Neutrophil (primary cell): Measurements from ENCODE around the gene MICU1.

Experiments
- H3K27ac ChIP-seq: fragments of 200-600 bp; sonication (generic); 2 replicates; pipeline ENCODE4 v1.5.1; 2016; ENCODE audit warnings: mild to moderate bottlenecking, moderate library complexity
- H3K27me3 ChIP-seq: fragments of 200-600 bp; sonication (generic); 2 replicates; pipeline ENCODE4 v1.6.0; 2016; ENCODE audit warnings: mild to moderate bottlenecking
- H3K36me3 ChIP-seq: fragments of 200-600 bp; sonication (generic); 2 replicates; pipeline ENCODE4 v1.5.1; 2017
- H3K4me1 ChIP-seq, 2 experiments: fragments of 200-600 bp in 1 of 2; sonication (generic) in 1 of 2; 1 replicate in 1 of 2; 2 replicates in 1 of 2; pipeline versions ENCODE4 v1.5.1 to v1.6.1; 2013 to 2016; ENCODE audit warnings: low read depth in 1 of 2, low read length in 1 of 2, mild to moderate bottlenecking in 1 of 2, moderate library complexity in 1 of 2; ENCODE audit not compliant: control insufficient read depth in 1 of 2, insufficient read depth in 1 of 2
- H3K4me3 ChIP-seq, 2 experiments: fragments of 200-600 bp in 1 of 2; sonication (generic) in 1 of 2; 1 replicate in 1 of 2; 2 replicates in 1 of 2; pipeline ENCODE4 v1.5.1; 2013 to 2016; ENCODE audit warnings: low read depth in 1 of 2, low read length in 1 of 2, mild to moderate bottlenecking in 1 of 2, moderate library complexity in 1 of 2
- H3K9me3 ChIP-seq: fragments of 200-600 bp; sonication (generic); 2 replicates; pipeline ENCODE4 v1.5.1; 2016
- CTCF ChIP-seq: fragments of 200-600 bp; sonication (generic); IDR thresholded peaks from 2 replicates; pipeline ENCODE4 v1.5.1; 2016; ENCODE audit warnings: antibody characterized with exemption

Gene MICU1

GRCh38 chr10:72663971-72664370 is 38.1 kb upstream of the MICU1 start:
- H3K4me1 ChIP-seq, result no peaks in the 10 kb centered on the region
- TF ChIP-seq CTCF, result no peak
- H3K36me3 ChIP-seq, result no peaks in the 10 kb centered on the region
- H3K27ac ChIP-seq, result no peak overlapping the region
- H3K4me3 ChIP-seq, result no peak overlapping the region
- no peaks in the 10 kb centered on the region for H3K27me3 ChIP-seq
- no peaks in the 10 kb centered on the region for H3K9me3 ChIP-seq

GRCh38 chr10:72661431-72661830 is 35.6 kb upstream of the MICU1 start:
- no peak overlapping the region for H3K4me3 ChIP-seq
- no peak for TF ChIP-seq CTCF

GRCh38 chr10:72660220-72660619 is 34.3 kb upstream of the MICU1 start:
- Histone ChIP-seq H3K4me3 (no peak overlapping the region), H3K4me1 (no peaks in the 10 kb centered on the region), H3K9me3 (no peaks in the 10 kb centered on the region), H3K27ac (no peak overlapping the region), H3K36me3 (no peaks in the 10 kb centered on the region), H3K27me3 (no peaks in the 10 kb centered on the region)
- TF ChIP-seq CTCF, result no peak

More at GRCh38 chr10:72661431-72661830, 35.6 kb upstream of the MICU1 start:
- no peaks in the 10 kb centered on the region for H3K9me3 ChIP-seq
- no peaks in the 10 kb centered on the region for H3K27me3 ChIP-seq
- H3K4me1 ChIP-seq, result no peaks in the 10 kb centered on the region
- no peak overlapping the region for H3K27ac ChIP-seq
- no peaks in the 10 kb centered on the region for H3K36me3 ChIP-seq

GRCh38 chr10:72659694-72660093 is 33.8 kb upstream of the MICU1 start:
- no peak overlapping the region for H3K27ac ChIP-seq
- H3K4me1 ChIP-seq, result no peaks in the 10 kb centered on the region
- H3K9me3 ChIP-seq, result no peaks in the 10 kb centered on the region
- H3K4me3 ChIP-seq, result no peak overlapping the region
- no peak for TF ChIP-seq CTCF
- no peaks in the 10 kb centered on the region for H3K36me3 ChIP-seq
- no peaks in the 10 kb centered on the region for H3K27me3 ChIP-seq

- no peaks in the 10 kb centered on the region for H3K27me3 ChIP-seq
- H3K36me3 ChIP-seq, result no peaks in the 10 kb centered on the region
- H3K27ac ChIP-seq, result no peak overlapping the region
- no peaks in the 10 kb centered on the region for H3K4me1 ChIP-seq
- TF ChIP-seq CTCF, result no peak
- no peaks in the 10 kb centered on the region for H3K9me3 ChIP-seq
- H3K4me3 ChIP-seq, result no peak overlapping the region
These were observed 33.0 kb upstream of the MICU1 start for GRCh38 chr10:72658696-72659400.
